ENCODE data around the gene TTI1.
A peak's percentile ranks its signal among the peaks of the same experiment; 100 is the strongest.

Gene TTI1

GRCh38 chr20:38033330-38034107 is at the start of gene TTI1, which contains the start of gene RPRD1B:
TTI1 (minus strand) TSS chr20:38033456; CDS start chr20:38013816, 19,640 bp downstream.
RPRD1B (plus strand) TSS chr20:38033746; CDS start chr20:38033948, 202 bp downstream.
- no peaks in the 10 kb centered on the region for H3K27me3 Mint-ChIP-seq
- peak within 1 kb of the TSS; percentile 92 for H3K4me3 Mint-ChIP-seq
- peak within 1 kb of the TSS; percentile 98 for H3K27ac Mint-ChIP-seq
- peaks cover 45% of the 10 kb centered on the region for H3K36me3 Mint-ChIP-seq (ENCODE audit: low read depth)
- H3K9me3 Mint-ChIP-seq, result no peaks in the 10 kb centered on the region
- peaks cover 52% of the 10 kb centered on the region for H3K4me1 Mint-ChIP-seq (ENCODE audit: low read depth)
- intact Hi-C loops (cut with micrococcal nuclease), result no loop called here

- Mint-ChIP-seq H3K36me3 (ENCODE audit: low read depth) (peaks cover 97% of the 10 kb centered on the region), H3K9me3 (no peaks in the 10 kb centered on the region), H3K27ac (no peak overlapping the region), H3K27me3 (no peaks in the 10 kb centered on the region), H3K4me3 (no peak overlapping the region), H3K4me1 (ENCODE audit: low read depth) (no peaks in the 10 kb centered on the region)
- intact Hi-C loops (cut with micrococcal nuclease), result no loop called here
These were observed 49.6 kb upstream of the TTI1 start for GRCh38 chr20:38082894-38083293.

- Mint-ChIP-seq H3K9me3 (no peaks in the 10 kb centered on the region), H3K4me3 (no peak overlapping the region), H3K36me3 (ENCODE audit: low read depth) (peaks cover 97% of the 10 kb centered on the region), H3K4me1 (ENCODE audit: low read depth) (no peaks in the 10 kb centered on the region), H3K27me3 (no peaks in the 10 kb centered on the region), H3K27ac (no peak overlapping the region)
- intact Hi-C loops (cut with micrococcal nuclease), result no loop called here
These were observed 48.3 kb upstream of the TTI1 start for GRCh38 chr20:38081575-38081974.

- intact Hi-C loops (cut with micrococcal nuclease), result no loop called here
- no peak overlapping the region for H3K4me3 Mint-ChIP-seq
- H3K27me3 Mint-ChIP-seq, result no peaks in the 10 kb centered on the region
- H3K4me1 Mint-ChIP-seq (ENCODE audit: low read depth), result no peaks in the 10 kb centered on the region
- no peak overlapping the region for H3K27ac Mint-ChIP-seq
- peaks cover 94% of the 10 kb centered on the region for H3K36me3 Mint-ChIP-seq (ENCODE audit: low read depth)
- no peaks in the 10 kb centered on the region for H3K9me3 Mint-ChIP-seq
These were observed 46.1 kb upstream of the TTI1 start for GRCh38 chr20:38079353-38079752.

GRCh38 chr20:38078084-38078483 is 44.8 kb upstream of the TTI1 start:
- intact Hi-C loops (cut with micrococcal nuclease), result no loop called here
- Mint-ChIP-seq H3K4me3 (no peak overlapping the region), H3K27ac (no peak overlapping the region), H3K27me3 (no peaks in the 10 kb centered on the region), H3K9me3 (no peaks in the 10 kb centered on the region), H3K4me1 (ENCODE audit: low read depth) (peaks cover 5% of the 10 kb centered on the region), H3K36me3 (ENCODE audit: low read depth) (peaks cover 96% of the 10 kb centered on the region)

GRCh38 chr20:38076548-38076947 is 43.3 kb upstream of the TTI1 start:
- H3K4me1 Mint-ChIP-seq (ENCODE audit: low read depth), result peaks cover 5% of the 10 kb centered on the region
- peaks cover 97% of the 10 kb centered on the region for H3K36me3 Mint-ChIP-seq (ENCODE audit: low read depth)
- no peaks in the 10 kb centered on the region for H3K9me3 Mint-ChIP-seq
- H3K27ac Mint-ChIP-seq, result no peak overlapping the region
- no peak overlapping the region for H3K4me3 Mint-ChIP-seq
- H3K27me3 Mint-ChIP-seq, result no peaks in the 10 kb centered on the region
- intact Hi-C loops (cut with micrococcal nuclease), result no loop called here

GRCh38 chr20:38075161-38075998 is 42.1 kb upstream of the TTI1 start:
- Mint-ChIP-seq H3K27ac (no peak overlapping the region), H3K9me3 (no peaks in the 10 kb centered on the region), H3K27me3 (no peaks in the 10 kb centered on the region), H3K4me3 (no peak overlapping the region), H3K4me1 (ENCODE audit: low read depth) (peaks cover 5% of the 10 kb centered on the region), H3K36me3 (ENCODE audit: low read depth) (peaks cover 97% of the 10 kb centered on the region)
- intact Hi-C loops (cut with micrococcal nuclease), result no loop called here

- Mint-ChIP-seq H3K9me3 (no peaks in the 10 kb centered on the region), H3K36me3 (ENCODE audit: low read depth) (peaks cover 97% of the 10 kb centered on the region), H3K27ac (peak overlapping the region; percentile 13), H3K27me3 (no peaks in the 10 kb centered on the region), H3K4me3 (no peak overlapping the region), H3K4me1 (ENCODE audit: low read depth) (peaks cover 5% of the 10 kb centered on the region)
- intact Hi-C loops (cut with micrococcal nuclease), result loop anchor here (2.0 kb wide), 2 partner anchors 91 to 147 kb away; partner anchors contain the start of gene TGM2
These were observed 40.2 kb upstream of the TTI1 start for GRCh38 chr20:38073307-38074071.

- no peak overlapping the region for H3K27ac Mint-ChIP-seq
These were observed 39.6 kb upstream of the TTI1 start for GRCh38 chr20:38072898-38073297.

GRCh38 chr20:38067717-38068365 is 34.6 kb upstream of the TTI1 start:
- intact Hi-C loops (cut with micrococcal nuclease), result no loop called here
- Mint-ChIP-seq H3K27ac (no peak overlapping the region), H3K9me3 (no peaks in the 10 kb centered on the region), H3K4me1 (ENCODE audit: low read depth) (no peaks in the 10 kb centered on the region), H3K4me3 (no peak overlapping the region), H3K27me3 (no peaks in the 10 kb centered on the region), H3K36me3 (ENCODE audit: low read depth) (peaks cover 74% of the 10 kb centered on the region)

More at GRCh38 chr20:38072898-38073297, 39.6 kb upstream of the TTI1 start:
- intact Hi-C loops (cut with micrococcal nuclease), result loop anchor here (2.0 kb wide), 2 partner anchors 92 to 148 kb away; partner anchors contain the start of gene TGM2
- H3K4me1 Mint-ChIP-seq (ENCODE audit: low read depth), result peaks cover 5% of the 10 kb centered on the region
- H3K36me3 Mint-ChIP-seq (ENCODE audit: low read depth), result peaks cover 97% of the 10 kb centered on the region
- H3K4me3 Mint-ChIP-seq, result no peak overlapping the region
- no peaks in the 10 kb centered on the region for H3K27me3 Mint-ChIP-seq
- no peaks in the 10 kb centered on the region for H3K9me3 Mint-ChIP-seq

GRCh38 chr20:38066969-38067716 is 33.9 kb upstream of the TTI1 start:
- H3K27ac Mint-ChIP-seq, result no peak overlapping the region

GRCh38 chr20:38065764-38066375 is 32.6 kb upstream of the TTI1 start:
- Mint-ChIP-seq H3K27ac (no peak overlapping the region), H3K9me3 (no peaks in the 10 kb centered on the region), H3K27me3 (no peaks in the 10 kb centered on the region), H3K4me3 (no peak overlapping the region), H3K36me3 (ENCODE audit: low read depth) (peaks cover 54% of the 10 kb centered on the region), H3K4me1 (ENCODE audit: low read depth) (no peaks in the 10 kb centered on the region)
- intact Hi-C loops (cut with micrococcal nuclease), result no loop called here

More at GRCh38 chr20:38066969-38067716, 33.9 kb upstream of the TTI1 start:
- H3K4me1 Mint-ChIP-seq (ENCODE audit: low read depth), result no peaks in the 10 kb centered on the region
- peaks cover 67% of the 10 kb centered on the region for H3K36me3 Mint-ChIP-seq (ENCODE audit: low read depth)
- no peaks in the 10 kb centered on the region for H3K27me3 Mint-ChIP-seq
- intact Hi-C loops (cut with micrococcal nuclease), result no loop called here
- no peaks in the 10 kb centered on the region for H3K9me3 Mint-ChIP-seq
- H3K4me3 Mint-ChIP-seq, result no peak overlapping the region
